GM23338 (cell line): Measurements from ENCODE around the gene CLEC11A.
A peak's percentile ranks its signal among the peaks of the same experiment; 100 is the strongest.

Experiments used
- CTCF ChIP-seq, 2 experiments: fragments of 200-600 bp in 1 of 2; sonication (generic) in 1 of 2; conservative IDR thresholded peaks; 2 replicates each; pipeline versions ENCODE4 v1.5.1 to v1.6.1; 2016 to 2017; ENCODE audit warnings: antibody characterized with exemption in 2 of 2, low read depth in 2 of 2, mild to moderate bottlenecking in 2 of 2, moderate library complexity in 1 of 2
- ETS1 ChIP-seq: IDR thresholded peaks from 2 replicates; pipeline ENCODE4 v1.6.1; 2016; ENCODE audit warnings: antibody characterized with exemption
- EZH2 ChIP-seq: fragments of 200-600 bp; sonication (generic); IDR thresholded peaks from one replicate; pipeline ENCODE4 v1.8.0; 2017; ENCODE audit warnings: antibody characterized with exemption, mild to moderate bottlenecking, low read depth; ENCODE audit not compliant: unreplicated experiment
- POLR2AphosphoS5 ChIP-seq: IDR thresholded peaks from 2 replicates; pipeline ENCODE4 v1.6.1; 2016; ENCODE audit warnings: antibody characterized with exemption, low read depth
- REST ChIP-seq: IDR thresholded peaks from one replicate; pipeline ENCODE4 v1.6.1; 2018; ENCODE audit warnings: antibody characterized with exemption; ENCODE audit not compliant: unreplicated experiment
- ZNF114 ChIP-seq: fragments of 250-450 bp; sonication (Bioruptor Pico); IDR thresholded peaks from 2 replicates; pipeline ENCODE4 v1.5.0; 2020; ENCODE audit warnings: mild to moderate bottlenecking, moderate library complexity

DNA sequence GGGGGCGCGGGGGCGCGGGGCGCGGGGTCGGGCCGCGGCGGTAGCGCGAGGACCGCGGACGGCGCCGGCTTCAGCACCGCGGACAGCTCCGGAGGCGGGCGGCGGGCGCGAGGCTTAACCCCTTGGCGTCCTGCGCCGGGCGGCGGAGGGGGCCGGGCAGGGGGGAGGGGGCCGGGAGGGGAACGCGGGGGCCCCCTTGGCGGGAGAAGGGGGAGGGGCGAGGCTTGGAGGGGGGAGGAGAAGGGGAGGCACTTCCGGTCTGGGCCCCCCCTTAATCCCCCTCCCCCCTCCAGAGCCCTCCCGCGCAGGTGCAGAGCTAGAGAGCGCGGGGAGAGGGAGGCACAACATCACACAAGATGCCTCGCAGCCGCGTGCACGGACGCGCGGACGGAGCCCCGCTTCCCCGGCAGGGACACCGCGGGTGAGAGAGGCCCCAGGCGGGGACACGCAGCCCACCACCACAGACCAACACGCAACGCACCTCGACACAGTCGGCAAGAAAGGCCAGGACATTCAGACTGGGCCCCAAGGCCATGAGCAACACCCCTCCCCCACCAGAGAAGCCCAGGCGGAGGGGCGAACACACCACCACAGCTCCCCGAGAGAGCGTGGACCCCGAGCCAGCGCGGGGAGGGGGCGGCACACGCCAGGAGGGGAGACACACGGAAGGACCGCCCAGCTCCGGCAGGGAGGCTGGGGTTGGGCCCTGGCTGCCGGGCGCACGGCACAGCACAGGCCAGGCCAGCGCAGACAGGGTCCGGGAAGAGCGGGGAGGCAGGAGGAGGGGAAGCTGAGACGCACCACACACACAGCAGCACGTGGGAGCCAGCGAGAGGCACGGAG, 27.7 kb upstream of the CLEC11A start:
- TF ChIP-seq EZH2 = peak; percentile 29
- TF ChIP-seq CTCF (conservative IDR thresholded peaks at IDR 0.05; ENCODE audit: low read depth in 2 of 2) = no peak
- peak; percentile 74 for TF ChIP-seq REST
- TF ChIP-seq ETS1 = no peak
- TF ChIP-seq POLR2AphosphoS5 = no peak
- no peak for TF ChIP-seq ZNF114 (CRISPR knock-in tag)
